ENCODE measurements around the gene ADCY2.
"Not testable (repeated sequence)": the region's sequence is repeated elsewhere in the genome, so short reads cannot be mapped to it uniquely, and the experiment has no call there.

The ADCY2 gene

GRCh38 chr5:7396713-7397454, 946 bp downstream of the ADCY2 start:
- DNase-seq: no peak

- no peak for DNase-seq
Observed at GRCh38 chr5:7397937-7398336, 2.0 kb downstream of the ADCY2 start.

DNA sequence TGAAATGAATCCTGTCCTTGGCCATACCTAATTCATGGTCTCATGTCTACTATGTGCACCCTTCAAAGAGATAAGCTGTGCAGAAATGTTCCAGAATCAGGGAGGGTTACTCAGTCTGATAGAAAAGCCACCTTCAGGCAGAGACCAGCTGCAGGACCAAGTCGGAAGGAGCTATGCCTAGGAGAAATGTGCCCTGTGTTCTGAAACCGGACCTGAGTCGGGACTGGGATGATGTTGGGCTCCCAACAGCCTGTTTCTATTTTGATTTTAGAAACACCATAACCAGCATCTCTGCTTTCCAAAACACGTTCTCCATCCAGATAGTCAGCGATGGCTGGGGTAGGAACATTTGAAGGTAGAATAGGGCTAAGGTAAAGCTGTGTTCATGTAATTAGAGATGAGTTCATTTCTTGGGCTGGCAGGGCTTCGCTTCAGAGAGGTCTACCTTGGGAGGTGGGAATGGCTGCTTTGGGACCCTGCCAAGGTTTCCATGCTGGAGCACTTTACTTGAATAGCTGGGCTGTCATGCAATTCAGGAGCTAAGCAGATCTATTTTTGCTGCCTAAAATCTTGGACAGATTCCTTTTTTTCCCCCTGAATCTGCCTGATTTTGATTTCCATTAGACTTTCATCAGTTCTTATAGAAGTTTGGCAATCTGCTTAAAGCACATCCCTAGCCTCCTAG, 2.8 kb downstream of the ADCY2 start:
- DNase-seq: no peak

DNA sequence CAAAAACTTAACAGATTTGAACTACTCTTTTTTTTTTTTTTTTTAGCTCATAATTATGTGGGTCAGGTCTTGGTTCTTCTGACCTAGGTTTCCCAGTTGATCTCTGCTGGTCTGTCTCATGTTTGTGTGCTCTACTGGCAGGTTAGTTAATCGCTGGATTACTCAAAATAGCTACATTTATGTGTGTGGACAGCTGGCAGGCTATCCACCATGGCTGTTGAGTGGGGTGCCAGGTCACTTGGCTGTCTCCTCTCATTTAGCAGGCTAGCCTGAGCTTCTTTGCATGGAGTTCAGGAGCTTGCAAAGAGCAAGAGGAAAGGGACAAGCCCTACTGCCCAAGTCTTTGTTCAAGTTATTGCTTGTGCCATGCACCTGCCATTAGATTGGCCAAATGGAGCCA, 9.3 kb downstream of the ADCY2 start:
- DNase-seq: no peak

DNA sequence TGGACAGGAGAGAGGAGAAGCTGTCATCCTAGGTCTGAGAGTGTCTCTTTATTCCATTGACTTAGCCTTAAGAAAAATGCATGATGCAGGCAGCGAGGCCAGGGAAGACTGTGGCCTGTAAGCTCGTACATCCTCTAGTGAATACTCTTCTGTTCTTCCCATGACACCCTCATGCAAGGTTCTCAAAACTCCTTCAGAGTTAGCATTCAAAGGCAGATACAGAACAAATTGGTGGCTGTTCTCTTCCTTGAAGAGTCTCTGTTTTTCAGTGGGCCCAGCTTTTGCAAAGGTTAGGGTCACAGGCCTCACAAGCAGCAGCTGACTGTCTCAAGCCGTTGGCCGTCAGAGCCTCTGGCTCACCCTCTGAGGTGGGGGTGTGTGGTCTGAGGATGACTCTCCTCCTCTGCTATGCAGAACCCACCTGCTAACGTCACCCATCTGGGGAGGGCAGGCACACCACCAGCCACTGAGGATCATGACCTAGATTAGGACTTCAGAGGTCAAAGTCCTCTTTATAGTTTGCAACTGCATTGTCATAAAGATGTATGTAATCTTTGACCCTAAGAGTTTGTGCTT, 15.1 kb downstream of the ADCY2 start:
- DNase-seq: no peak

DNA sequence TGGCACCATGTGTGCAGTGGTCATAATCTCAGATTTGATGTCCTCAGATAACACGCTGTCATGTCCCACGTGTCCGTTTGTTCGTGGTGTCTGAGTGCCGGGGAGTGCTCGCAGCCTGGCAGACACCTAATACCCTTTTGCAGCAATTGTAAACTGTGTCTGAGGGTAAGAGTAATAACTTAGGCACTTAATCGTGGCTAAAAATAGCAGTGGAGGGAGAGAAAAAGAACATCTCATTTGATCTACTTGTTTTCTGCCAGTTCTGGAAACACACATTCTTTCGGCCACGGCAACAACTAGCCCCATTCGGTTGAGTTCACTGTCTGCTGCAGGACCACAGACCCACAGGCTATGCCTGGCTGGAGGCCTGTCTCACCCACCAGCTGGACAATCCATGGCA, 16.5 kb downstream of the ADCY2 start:
- no peak for DNase-seq

DNA sequence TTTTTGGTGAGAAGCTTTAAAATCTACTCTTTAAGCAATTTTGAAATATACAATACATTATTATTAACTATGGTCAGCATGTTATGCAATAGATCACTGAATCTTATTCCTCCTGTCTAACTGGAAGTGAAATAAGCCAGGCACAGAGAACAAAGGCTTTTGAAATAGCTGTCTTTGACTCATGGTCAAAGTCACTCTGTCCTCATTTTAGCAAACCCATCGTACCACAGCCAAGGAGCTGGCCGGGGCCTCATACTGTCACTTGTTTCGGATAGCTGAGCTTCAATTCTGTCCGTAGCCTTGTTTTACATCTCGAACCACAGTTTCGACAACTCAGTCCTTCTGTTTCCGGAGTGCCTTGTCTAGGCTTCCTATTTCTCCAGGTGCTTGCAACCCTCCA, 19.2 kb downstream of the ADCY2 start:
- no peak for DNase-seq

DNA sequence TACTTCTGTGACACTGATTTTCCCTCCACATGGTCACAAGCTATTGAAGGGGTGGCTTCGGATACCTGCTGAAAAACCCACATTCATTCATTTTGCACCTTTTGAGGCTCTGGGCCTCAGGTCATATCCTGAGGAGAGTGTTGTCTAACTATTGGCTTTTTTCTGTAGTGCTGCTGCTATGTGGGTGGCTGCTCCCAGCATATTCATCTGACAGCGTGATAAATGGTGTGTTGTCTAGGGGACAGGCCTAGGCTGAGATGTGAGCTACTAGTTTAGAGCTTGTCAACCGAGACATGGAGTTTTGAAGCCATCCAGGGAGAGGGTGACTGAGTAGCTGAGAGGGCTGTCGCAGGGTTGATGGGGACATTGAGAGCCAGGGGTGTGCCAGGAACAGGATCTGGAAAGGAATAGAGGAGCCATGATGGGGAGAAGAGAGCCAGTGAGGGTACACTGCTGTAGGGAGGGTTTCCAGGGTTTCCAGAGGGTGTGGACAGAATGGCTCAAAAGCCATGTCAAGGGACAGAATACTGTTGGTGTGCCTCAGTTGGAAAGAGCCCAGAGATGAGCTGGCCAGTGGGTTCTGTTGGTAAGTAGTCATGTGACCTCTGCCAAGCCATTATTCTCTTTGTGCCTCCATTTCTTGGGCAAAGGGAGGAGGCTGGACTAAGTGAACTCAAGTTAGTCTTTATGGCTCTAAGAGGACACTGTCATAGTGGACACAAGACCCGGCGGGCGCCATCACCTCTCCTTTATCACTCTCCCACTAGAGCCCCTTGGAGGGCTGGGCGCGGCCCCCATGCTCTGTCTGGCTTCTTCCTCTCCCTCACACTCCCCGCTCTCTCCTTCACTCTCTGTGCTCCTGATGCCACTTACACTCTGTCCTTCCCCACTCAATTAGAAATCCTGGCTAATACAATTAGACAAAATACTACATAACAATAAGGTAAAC, 19.9 kb downstream of the ADCY2 start:
- no peak for DNase-seq

DNA sequence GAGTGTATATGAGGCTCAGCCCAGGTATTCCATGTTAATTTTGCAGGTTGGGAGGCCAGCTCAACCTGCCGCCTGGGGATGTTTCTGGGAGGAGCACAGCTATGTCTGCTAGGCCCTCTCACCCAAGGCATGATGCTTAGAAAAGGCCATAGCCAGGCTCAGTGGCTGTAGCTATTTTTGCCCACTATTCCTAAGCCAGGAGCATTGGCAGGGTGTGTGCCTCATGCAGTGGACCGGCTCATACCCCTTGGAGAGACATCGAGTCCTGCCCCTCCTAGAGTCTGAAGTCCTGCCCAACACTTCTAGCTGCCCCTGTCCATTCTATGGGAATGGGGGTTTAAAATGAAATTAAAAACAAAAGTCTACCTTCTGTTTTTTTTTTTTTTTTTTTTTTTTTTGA, 22.3 kb downstream of the ADCY2 start:
- DNase-seq: no peak

GRCh38 chr5:7419367-7419766, 23.4 kb downstream of the ADCY2 start:
- no peak for DNase-seq

DNA sequence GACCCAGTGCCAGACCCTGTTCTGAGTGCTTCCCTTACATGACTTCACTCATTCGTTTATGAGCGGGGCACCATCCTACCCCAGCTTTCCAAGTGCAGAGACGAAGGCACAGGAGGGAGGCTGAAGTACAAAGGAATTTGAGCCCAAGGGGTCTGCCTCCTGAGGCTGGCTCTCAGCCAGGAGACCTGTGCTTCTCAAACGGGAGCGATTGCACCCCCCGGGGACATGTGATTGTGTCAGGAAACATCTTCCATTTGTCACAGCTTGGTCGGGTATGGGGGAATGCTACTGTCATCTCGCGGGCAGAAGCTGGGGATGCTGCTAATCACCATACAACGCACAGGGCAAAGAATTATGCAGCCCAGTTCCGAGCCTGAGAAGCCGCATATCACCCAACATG, 23.9 kb downstream of the ADCY2 start:
- no peak for DNase-seq

DNA sequence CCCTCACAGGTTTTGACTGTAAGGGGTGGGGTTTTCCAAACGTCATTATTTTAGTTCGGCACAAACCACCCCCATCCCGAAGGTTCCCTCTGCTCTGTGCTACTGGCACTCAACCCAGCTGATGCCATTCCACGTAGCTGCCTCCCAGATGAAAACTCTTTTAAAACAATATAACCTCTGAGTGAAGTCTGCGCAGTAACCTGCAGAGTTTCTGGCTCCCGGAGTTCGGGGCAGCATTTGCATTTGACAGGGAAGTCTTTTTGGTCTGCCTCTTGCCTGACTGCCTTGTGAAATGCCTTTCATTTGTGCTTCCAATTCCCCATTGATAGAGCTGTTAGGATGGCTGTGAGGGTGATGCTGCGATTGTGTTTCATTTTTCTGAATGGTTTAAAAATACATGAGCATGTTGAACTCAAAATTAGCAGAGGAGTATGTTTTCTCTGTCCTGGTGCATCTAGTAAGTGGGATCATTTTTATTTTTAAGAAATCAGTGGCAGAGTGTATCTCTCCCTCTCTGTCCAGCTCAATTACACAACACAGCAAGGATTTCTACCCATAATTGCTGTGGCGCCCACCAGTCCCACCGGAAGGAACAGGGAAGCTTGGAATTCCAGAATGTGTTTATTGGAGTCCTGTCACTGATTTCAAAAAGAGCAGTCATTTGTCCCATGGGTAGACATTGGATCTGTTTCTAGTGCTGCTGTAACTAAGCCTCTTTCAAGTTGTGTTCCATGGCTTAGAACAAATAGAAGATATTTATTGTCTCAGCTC, 24.8 kb downstream of the ADCY2 start:
- DNase-seq: no peak

DNA sequence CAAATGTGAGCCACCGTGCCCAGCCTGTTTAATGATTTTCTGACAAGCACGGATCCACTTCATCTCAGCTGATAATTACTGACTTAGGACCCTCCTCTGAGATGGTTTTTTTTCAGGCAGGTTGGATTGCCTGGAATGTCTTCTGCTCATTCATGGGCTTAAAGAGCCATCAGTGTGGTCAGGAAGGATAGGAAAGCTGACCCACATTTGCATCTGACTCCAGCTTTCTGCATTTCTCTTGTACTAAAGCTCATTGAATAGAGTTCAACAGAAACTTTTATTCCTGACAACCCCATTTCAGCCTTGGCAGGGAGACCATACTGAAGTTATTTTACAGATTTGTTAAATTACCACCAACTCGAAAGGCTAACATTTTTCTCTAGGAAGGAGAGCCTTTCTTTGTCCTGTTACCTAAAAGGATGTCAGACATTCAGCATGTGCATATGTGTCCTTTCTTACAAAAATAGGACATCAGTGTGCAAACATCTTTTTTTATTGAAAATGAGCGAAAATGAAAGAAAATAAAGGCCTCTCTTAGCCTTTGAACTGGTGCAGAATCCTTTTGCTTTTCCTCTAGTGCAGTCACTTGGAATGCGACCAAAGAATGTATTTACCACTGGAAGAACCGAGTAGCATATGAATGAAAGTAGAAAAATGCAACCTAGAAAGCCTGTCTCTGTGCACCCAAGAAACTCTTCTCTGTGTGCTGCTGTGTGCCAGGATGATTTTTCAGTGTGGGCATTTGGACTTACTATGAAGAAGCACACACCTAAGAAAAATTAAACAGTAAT, 26.6 kb downstream of the ADCY2 start:
- DNase-seq: no peak

DNA sequence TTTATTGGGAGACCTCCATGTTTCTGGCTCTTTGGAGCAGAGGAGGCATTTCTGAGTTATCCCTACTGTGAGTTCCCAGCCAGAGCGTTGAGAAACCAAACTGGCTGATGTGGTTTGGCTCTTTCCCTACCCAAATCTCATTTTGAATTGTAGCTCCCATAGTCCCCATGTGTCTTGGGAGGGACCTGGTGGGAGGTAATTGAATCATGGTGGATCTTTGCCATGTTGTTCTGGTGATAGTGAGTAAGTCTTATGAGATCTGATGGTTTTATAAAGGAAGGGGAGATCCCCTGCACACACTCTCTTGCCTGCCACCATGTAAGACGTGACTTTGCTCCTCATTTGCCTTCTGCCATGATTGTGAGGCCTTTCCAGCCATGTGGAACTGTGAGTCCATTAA, 27.3 kb downstream of the ADCY2 start:
- DNase-seq: not testable (repeated sequence)

DNA sequence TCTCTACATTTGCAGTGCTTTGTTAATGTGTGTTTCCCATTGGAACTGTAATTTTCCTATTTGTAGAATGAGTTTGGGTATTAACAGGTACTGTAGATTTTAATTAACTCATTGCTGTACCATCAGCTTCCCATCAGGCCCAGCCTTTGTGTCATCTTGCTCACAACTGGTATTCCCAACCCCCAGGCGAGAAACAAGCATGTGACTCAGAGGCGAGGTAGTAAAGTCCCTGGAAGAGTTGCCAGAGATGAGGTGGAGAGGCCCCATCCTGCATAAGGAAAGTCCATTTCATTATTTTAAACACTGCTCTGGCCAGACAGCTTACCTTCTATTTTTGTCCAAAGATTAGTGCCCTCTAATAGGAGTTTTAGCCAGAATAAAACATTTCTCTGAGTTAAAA, 29.9 kb downstream of the ADCY2 start:
- DNase-seq: no peak

DNA sequence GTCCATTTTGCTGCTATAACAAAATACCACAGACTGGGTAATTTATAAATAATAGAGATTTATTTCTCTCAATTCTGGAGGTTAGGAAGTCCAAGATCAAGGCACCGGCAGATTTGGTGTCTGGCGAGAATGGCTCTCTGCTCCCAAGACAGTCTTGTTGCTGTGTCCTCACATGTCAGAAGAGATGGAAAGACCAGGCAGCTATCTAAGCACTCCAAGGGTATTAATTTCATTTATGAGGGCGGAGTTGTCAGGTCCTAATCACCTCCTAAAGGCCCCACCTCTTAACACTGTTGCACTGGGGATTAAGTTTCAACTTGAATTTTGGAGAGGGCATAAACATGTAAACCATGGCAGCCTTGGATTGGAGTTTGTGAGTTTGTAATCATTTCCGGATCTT, 30.3 kb downstream of the ADCY2 start:
- no peak for DNase-seq

- DNase-seq: no peak
Observed at GRCh38 chr5:7434914-7435313, 39.0 kb downstream of the ADCY2 start.

DNA sequence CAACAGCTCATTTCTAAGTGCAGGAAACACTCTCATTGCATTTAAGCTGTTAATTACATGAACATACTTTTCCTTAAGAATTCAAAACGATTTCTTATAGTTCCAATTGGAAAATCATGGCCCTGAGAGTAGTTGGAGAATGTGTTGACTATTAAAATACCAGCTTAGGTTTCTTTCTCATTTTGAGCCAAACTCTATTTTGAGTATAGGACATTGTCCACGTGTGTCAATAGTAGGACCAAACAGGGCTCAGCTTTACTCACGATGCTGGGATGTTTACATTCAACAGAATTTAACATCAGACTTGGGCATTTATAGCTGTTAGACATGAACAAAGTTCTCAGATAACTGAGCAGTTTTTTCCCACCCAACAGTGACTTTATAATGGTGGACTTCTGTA, 39.6 kb downstream of the ADCY2 start:
- DNase-seq: no peak

GRCh38 chr5:7436521-7436920, 40.6 kb downstream of the ADCY2 start:
- no peak for DNase-seq

DNA sequence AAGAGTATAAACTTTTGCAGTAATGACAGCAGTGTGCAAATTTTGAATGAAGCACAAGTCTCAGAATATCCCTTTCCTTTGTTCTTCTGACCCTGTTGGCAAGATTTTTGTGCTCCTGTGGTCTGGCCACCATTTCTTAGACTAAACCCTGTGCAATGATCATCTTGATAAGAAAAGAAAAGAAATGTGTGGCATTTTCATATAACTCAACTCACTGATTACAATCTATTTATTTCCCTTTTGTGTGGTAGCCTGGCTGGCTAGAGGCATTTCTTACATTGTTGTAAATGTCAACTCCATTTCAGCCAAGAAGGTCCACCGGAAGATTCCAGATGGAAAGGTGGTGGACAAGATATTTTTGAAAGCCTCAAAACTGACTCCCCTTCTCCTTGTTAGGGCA, 41.9 kb downstream of the ADCY2 start:
- DNase-seq: no peak

GRCh38 chr5:7445068-7445467, 49.1 kb downstream of the ADCY2 start:
- no peak for DNase-seq

DNA sequence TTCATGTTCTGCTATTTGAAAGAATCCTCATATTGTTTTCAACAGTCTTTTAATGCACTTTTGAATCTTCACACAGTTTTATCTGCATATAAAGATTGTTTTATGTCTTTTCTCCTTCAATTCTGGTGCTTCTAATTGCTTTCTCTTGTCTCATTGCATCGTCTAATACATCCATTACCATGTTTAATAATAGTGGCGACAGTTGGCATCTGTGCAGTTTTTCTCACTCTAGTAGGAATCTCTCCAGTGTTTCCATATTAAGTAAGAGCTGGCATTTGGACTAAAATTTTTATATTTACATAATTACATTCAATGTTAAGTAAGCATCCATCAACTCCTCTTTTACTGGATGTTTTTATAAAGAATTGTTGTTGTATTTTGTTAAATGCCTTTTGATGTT, 49.9 kb downstream of the ADCY2 start:
- DNase-seq: no peak
